GM21381 (cell line): Measurements from ENCODE around the gene G6PD.

Experiments
- ATAC-seq: cut with Tn5 transposase; IDR thresholded peaks from one replicate; pipeline ENCODE4 v1.9.1; 2021; ENCODE audit warnings: mild to moderate bottlenecking, moderate library complexity; ENCODE audit not compliant: unreplicated experiment

G6PD gene

GRCh38 chrX:154488336-154489075 is 58.1 kb downstream of the G6PD start:
- no peak for ATAC-seq

- ATAC-seq: no peak
These were observed 58.9 kb downstream of the G6PD start for GRCh38 chrX:154487518-154488290.

- peak; percentile 31 for ATAC-seq
These were observed 60.0 kb downstream of the G6PD start, which contains the start of gene UBL4A for GRCh38 chrX:154486396-154487207. Gene UBL4A, minus strand, starts transcription at chrX:154486615. Its CDS starts 31 bp downstream, at chrX:154486584.

GRCh38 chrX:154486052-154486395 is 60.6 kb downstream of the G6PD start:
- ATAC-seq: no peak

- no peak for ATAC-seq
These were observed 61.2 kb downstream of the G6PD start for GRCh38 chrX:154485150-154486051.

GRCh38 chrX:154484255-154485149 is 62.1 kb downstream of the G6PD start:
- no peak for ATAC-seq

GRCh38 chrX:154483325-154483724 is 63.3 kb downstream of the G6PD start:
- no peak for ATAC-seq

- ATAC-seq: no peak
These were observed 63.9 kb downstream of the G6PD start for GRCh38 chrX:154482786-154483185.

- ATAC-seq: no peak
These were observed 64.6 kb downstream of the G6PD start for GRCh38 chrX:154481911-154482601.
